Tibial artery (tissue), 4 donors: ENCODE data around the gene ACO2.

Experiments used
- DNase-seq, 2 donors: peaks; one replicate each; pipeline ENCODE4 v3.0.0-alpha.2; 2019
- H3K27ac ChIP-seq, 2 donors: fragments of 200-600 bp; sonication (generic) in 1 of 2; 1 replicate in 1 of 2; 2 replicates in 1 of 2; pipeline ENCODE4 v1.5.1; 2018 to 2019; ENCODE audit warnings: mild to moderate bottlenecking in 1 of 2
- H3K27me3 ChIP-seq, 2 donors: fragments of 200-600 bp; sonication (generic) in 1 of 2; one replicate each; pipeline versions ENCODE4 v1.5.1 to v1.6.0; 2016 to 2019
- H3K36me3 ChIP-seq, 3 donors: fragments of 200-600 bp; sonication (generic) in 2 of 3; one replicate each; pipeline ENCODE4 v1.5.1; 2016 to 2019; ENCODE audit warnings: mild to moderate bottlenecking in 2 of 3
- H3K4me1 ChIP-seq, 4 donors: fragments of 200-600 bp; sonication (generic) in 2 of 4; 1 replicate in 3 of 4; 2 replicates in 1 of 4; pipeline ENCODE4 v1.5.1; 2016 to 2019
- H3K4me3 ChIP-seq, 2 donors: fragments of 200-600 bp; sonication (generic) in 1 of 2; 1 replicate in 1 of 2; 2 replicates in 1 of 2; pipeline ENCODE4 v1.5.1; 2018 to 2019; ENCODE audit warnings: mild to moderate bottlenecking in 2 of 2
- H3K9me3 ChIP-seq, 3 donors: fragments of 200-600 bp; sonication (generic) in 1 of 3; one replicate each; pipeline ENCODE4 v1.5.1; 2016 to 2019
- CTCF ChIP-seq, 2 experiments: fragments of 200-600 bp in 1 of 2; fragments of 450-650 bp in 1 of 2; IDR thresholded peaks; one replicate each; pipeline ENCODE4 v1.5.1; 2017 to 2019; ENCODE audit warnings: antibody characterized with exemption in 2 of 2, mild to moderate bottlenecking in 1 of 2, moderate library complexity in 1 of 2
- intact Hi-C: fragments of 100-400 bp; cut with DNase I; formaldehyde crosslinking; loops from one replicate; pipeline ENCODE4 v1.15.0; 2023; ENCODE audit warnings: low total_unique reads

Gene ACO2

GRCh38 chr22:41524251-41524661, 55.3 kb downstream of the ACO2 start:
- Histone ChIP-seq H3K9me3 (no peaks in the 10 kb centered on the region), H3K27ac (peak overlapping the region; percentile 92 to 97), H3K36me3 (peaks cover 30 to 56% (median 38%) of the 10 kb centered on the region in 3 donors), H3K27me3 (no peaks in the 10 kb centered on the region), H3K4me3 (peak overlapping the region; percentile 1 to 16), H3K4me1 (peaks cover 0 to 47% (median 39%) of the 10 kb centered on the region in 4 donors)
- DNase-seq = peak; percentile 88 to 94
- intact Hi-C loops = no loop called here
- peak in 1 of 2 experiments; percentile 14 for TF ChIP-seq CTCF (IDR thresholded peaks at IDR 0.05)

GRCh38 chr22:41524809-41525449, 56.0 kb downstream of the ACO2 start:
- Histone ChIP-seq H3K4me1 (peaks cover 0 to 47% (median 39%) of the 10 kb centered on the region in 4 donors), H3K4me3 (peak overlapping the region; percentile 1 to 16), H3K27ac (peak overlapping the region; percentile 92 to 97), H3K27me3 (no peaks in the 10 kb centered on the region), H3K9me3 (no peaks in the 10 kb centered on the region), H3K36me3 (peaks cover 32 to 56% (median 41%) of the 10 kb centered on the region in 3 donors)
- DNase-seq = peak in 1 of 2 donors; percentile 81
- intact Hi-C loops = loop anchor here (5.0 kb wide), 1 partner anchor 238 kb away; the partner anchor contains the start of gene RANGAP1
- no peak for TF ChIP-seq CTCF (IDR thresholded peaks at IDR 0.05)

- H3K4me1 ChIP-seq = peaks cover 0 to 47% (median 39%) of the 10 kb centered on the region in 4 donors
- intact Hi-C loops = loop anchor here (5.0 kb wide), 1 partner anchor 238 kb away; the partner anchor contains the start of gene RANGAP1
- H3K9me3 ChIP-seq = no peaks in the 10 kb centered on the region
- peaks cover 34 to 60% (median 48%) of the 10 kb centered on the region in 3 donors for H3K36me3 ChIP-seq
- no peak for DNase-seq
- no peak for TF ChIP-seq CTCF (IDR thresholded peaks at IDR 0.05)
- H3K27ac ChIP-seq = peak overlapping the region; percentile 92 to 97
- no peaks in the 10 kb centered on the region for H3K27me3 ChIP-seq
- H3K4me3 ChIP-seq = no peak overlapping the region
Observed at GRCh38 chr22:41525450-41526225, 56.7 kb downstream of the ACO2 start.

- Histone ChIP-seq H3K4me1 (peaks cover 0 to 47% (median 39%) of the 10 kb centered on the region in 4 donors), H3K27me3 (no peaks in the 10 kb centered on the region), H3K36me3 (peaks cover 40 to 66% (median 55%) of the 10 kb centered on the region in 3 donors), H3K27ac (peak overlapping the region; percentile 92 to 97), H3K4me3 (no peak overlapping the region), H3K9me3 (no peaks in the 10 kb centered on the region)
- TF ChIP-seq CTCF (IDR thresholded peaks at IDR 0.05) = no peak
- no peak for DNase-seq
- intact Hi-C loops = loop anchor here (5.0 kb wide), 1 partner anchor 239 kb away; the partner anchor contains the start of gene RANGAP1
Observed at GRCh38 chr22:41526226-41526829, 57.4 kb downstream of the ACO2 start.
